Ishikawa (cell line): ENCODE measurements around the gene ELMO3.

Source experiments
- CEBPB ChIP-seq: IDR thresholded peaks from 2 replicates; pipeline ENCODE4 v1.6.1; 2012
- CREB1 ChIP-seq: IDR thresholded peaks from 2 replicates; pipeline ENCODE4 v1.6.1; 2012; ENCODE audit warnings: low read depth
- EGR1 ChIP-seq: IDR thresholded peaks from 2 replicates; pipeline ENCODE4 v1.6.1; 2012
- EP300 ChIP-seq: IDR thresholded peaks from 2 replicates; pipeline ENCODE4 v1.6.1; 2012; ENCODE audit warnings: borderline replicate concordance
- FOXM1 ChIP-seq: IDR thresholded peaks from 2 replicates; pipeline ENCODE4 v1.6.1; 2012; ENCODE audit warnings: low read depth, borderline replicate concordance
- MAX ChIP-seq: IDR thresholded peaks from 2 replicates; pipeline ENCODE4 v1.6.1; 2012
- NFIC ChIP-seq: IDR thresholded peaks from 2 replicates; pipeline ENCODE4 v1.6.1; 2012
- RAD21 ChIP-seq: IDR thresholded peaks from 2 replicates; pipeline ENCODE4 v1.6.1; 2012; ENCODE audit warnings: low read depth
- TAF1 ChIP-seq: IDR thresholded peaks from 2 replicates; pipeline ENCODE4 v1.6.1; 2012; ENCODE audit warnings: low read depth, mild to moderate bottlenecking
- TCF12 ChIP-seq: IDR thresholded peaks from 2 replicates; pipeline ENCODE4 v1.6.1; 2012; ENCODE audit warnings: low read depth
- TEAD4 ChIP-seq: IDR thresholded peaks from 2 replicates; pipeline ENCODE4 v1.6.1; 2012
- YY1 ChIP-seq: IDR thresholded peaks from 2 replicates; pipeline ENCODE4 v1.6.1; 2012; ENCODE audit warnings: low read depth
- ZBTB7A ChIP-seq: IDR thresholded peaks from 2 replicates; pipeline ENCODE4 v1.6.1; 2012; ENCODE audit warnings: low read depth
- TF ChIP-seq, protein P1 (sequence below): IDR thresholded peaks from 2 replicates; pipeline ENCODE4 v1.6.1; 2012
- TF ChIP-seq, protein P2 (sequence below): IDR thresholded peaks from 2 replicates; pipeline ENCODE4 v1.6.1; 2012; ENCODE audit warnings: low read depth, mild to moderate bottlenecking

ELMO3 gene

DNA sequence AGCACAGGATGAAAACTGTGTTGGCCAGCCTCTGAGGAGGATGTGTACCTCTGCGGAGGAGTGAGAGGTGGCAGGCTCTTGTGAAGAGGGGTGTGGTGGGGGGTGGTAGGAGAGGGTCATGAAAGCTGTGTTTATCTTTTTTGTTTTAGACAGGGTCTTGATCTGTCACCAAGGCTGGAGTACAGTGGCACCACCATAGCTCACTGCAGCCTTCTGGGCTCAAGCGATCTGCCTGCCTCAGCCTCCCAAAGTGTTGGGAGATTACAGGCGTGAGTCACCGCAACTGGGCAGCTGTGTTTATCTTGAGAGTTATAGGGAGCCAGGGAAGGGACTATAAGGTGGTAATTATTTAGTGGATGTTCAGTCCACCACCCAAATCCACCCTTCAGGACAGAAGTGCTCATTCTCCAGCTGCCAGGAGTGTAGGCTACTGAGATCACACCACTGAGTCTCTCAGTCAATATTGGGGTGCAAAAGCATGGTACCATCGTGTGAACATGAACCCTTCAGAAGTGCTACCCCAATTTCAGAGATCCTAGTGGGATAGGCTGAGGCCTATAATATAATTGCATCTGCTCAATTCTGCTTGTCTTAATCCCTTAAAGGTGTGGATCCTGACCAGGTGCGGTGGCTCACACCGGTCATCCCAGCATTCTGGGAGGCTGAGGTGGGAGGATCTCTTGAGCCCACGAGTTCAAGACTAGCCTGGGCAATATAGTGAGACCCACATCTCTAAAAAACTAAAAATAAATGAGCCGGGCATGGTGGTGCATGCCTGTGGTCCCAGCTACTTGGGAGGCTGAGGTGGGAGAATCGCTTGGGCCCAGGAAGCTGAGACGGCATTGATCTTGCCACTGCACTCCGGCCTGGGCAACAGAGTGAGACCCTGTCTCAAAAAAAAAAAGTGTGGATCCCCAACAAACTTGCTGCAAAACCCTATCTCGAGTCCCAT, 8.2 kb upstream of the ELMO3 start:
- no peak for TF ChIP-seq YY1
- no peak for TF ChIP-seq CREB1
- TF ChIP-seq TEAD4, result no peak
- TF ChIP-seq, protein P1, sequence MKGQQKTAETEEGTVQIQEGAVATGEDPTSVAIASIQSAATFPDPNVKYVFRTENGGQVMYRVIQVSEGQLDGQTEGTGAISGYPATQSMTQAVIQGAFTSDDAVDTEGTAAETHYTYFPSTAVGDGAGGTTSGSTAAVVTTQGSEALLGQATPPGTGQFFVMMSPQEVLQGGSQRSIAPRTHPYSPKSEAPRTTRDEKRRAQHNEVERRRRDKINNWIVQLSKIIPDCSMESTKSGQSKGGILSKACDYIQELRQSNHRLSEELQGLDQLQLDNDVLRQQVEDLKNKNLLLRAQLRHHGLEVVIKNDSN, result no peak
- TF ChIP-seq RAD21, result no peak
- TF ChIP-seq, protein P2, sequence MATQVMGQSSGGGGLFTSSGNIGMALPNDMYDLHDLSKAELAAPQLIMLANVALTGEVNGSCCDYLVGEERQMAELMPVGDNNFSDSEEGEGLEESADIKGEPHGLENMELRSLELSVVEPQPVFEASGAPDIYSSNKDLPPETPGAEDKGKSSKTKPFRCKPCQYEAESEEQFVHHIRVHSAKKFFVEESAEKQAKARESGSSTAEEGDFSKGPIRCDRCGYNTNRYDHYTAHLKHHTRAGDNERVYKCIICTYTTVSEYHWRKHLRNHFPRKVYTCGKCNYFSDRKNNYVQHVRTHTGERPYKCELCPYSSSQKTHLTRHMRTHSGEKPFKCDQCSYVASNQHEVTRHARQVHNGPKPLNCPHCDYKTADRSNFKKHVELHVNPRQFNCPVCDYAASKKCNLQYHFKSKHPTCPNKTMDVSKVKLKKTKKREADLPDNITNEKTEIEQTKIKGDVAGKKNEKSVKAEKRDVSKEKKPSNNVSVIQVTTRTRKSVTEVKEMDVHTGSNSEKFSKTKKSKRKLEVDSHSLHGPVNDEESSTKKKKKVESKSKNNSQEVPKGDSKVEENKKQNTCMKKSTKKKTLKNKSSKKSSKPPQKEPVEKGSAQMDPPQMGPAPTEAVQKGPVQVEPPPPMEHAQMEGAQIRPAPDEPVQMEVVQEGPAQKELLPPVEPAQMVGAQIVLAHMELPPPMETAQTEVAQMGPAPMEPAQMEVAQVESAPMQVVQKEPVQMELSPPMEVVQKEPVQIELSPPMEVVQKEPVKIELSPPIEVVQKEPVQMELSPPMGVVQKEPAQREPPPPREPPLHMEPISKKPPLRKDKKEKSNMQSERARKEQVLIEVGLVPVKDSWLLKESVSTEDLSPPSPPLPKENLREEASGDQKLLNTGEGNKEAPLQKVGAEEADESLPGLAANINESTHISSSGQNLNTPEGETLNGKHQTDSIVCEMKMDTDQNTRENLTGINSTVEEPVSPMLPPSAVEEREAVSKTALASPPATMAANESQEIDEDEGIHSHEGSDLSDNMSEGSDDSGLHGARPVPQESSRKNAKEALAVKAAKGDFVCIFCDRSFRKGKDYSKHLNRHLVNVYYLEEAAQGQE, result no peak
- no peak for TF ChIP-seq TAF1
- TF ChIP-seq FOXM1, result no peak

GRCh38 chr16:67191411-67191994, 7.4 kb upstream of the ELMO3 start:
- TF ChIP-seq MAX (no peak), TAF1 (no peak), NFIC (no peak), YY1 (no peak), CEBPB (no peak), ZBTB7A (no peak)
- TF ChIP-seq, protein P1, result no peak
- TF ChIP-seq, protein P2, result no peak

DNA sequence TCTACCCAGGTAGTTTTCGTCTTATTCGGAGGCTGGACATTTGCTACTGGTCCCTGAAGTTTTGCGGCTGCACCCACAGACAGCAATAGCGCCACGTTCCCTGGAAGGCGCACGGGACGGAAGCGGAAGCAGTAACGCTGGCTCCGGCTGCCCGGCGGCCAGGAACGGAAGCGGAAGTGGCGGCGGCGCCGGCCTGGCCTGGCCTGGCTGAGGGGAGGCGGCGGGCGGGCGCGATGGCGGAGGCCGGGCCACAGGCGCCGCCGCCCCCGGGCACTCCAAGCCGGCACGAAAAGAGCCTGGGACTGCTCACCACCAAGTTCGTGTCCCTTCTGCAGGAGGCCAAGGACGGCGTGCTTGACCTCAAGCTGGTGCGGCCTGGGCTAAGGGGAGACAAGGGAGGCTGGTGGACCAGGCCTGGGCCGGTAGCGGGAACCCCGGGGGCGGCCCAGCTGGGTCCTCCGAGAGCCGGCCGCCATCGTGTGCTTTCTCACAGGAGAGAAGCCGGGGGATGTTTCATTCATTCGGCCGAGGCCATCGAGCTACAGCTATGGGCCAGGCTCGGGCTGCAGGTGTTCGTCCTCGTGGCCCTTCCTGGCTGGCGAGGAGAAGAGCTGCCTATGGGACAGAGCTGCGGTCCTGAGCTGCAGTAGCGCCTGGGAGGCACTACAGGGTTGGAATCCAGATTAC, 6.8 kb upstream of the ELMO3 start, which contains the start of gene E2F4:
E2F4 (plus strand) TSS at position 161 of the 687 bp plus-strand sequence; CDS start at position 234, 73 bp downstream.
- TF ChIP-seq ZBTB7A, result no peak
- TF ChIP-seq TCF12, result peak; percentile 36; the same call in 1 of the 2 replicates
- no peak for TF ChIP-seq FOXM1
- TF ChIP-seq, protein P1, result peak; percentile 50
- no peak for TF ChIP-seq CEBPB
- TF ChIP-seq CREB1, result no peak
- TF ChIP-seq, protein P2, result no peak
- no peak for TF ChIP-seq TEAD4
- TF ChIP-seq EGR1, result 0 out of 2 replicates have a peak, but pooled peaks have one; percentile 9
- no peak for TF ChIP-seq NFIC
- TF ChIP-seq RAD21, result no peak
- no peak; the same call in none of the 2 replicates for TF ChIP-seq MAX
- TF ChIP-seq YY1, result 0 out of 2 replicates have a peak, but pooled peaks have one; percentile 55
- no peak for TF ChIP-seq EP300
- peak; percentile 41; the same call in 1 of the 2 replicates for TF ChIP-seq TAF1
